ENCODE data around the gene KIAA0232.

The KIAA0232 gene

GRCh38 chr4:6782147-6782845 is at the start of gene KIAA0232:
Gene KIAA0232, plus strand, starts transcription at chr4:6782727. Its CDS starts 41,727 bp downstream, at chr4:6824454.
- peak; percentile 99 for DNase-seq

- no peak for DNase-seq
Observed at GRCh38 chr4:6733358-6734164, 49.0 kb upstream of the KIAA0232 start.

GRCh38 chr4:6734165-6734786 is 48.3 kb upstream of the KIAA0232 start:
- no peak for DNase-seq

GRCh38 chr4:6739920-6740319 is 42.6 kb upstream of the KIAA0232 start:
- no peak for DNase-seq

GRCh38 chr4:6740347-6740746 is 42.2 kb upstream of the KIAA0232 start:
- DNase-seq, result no peak

GRCh38 chr4:6742507-6742906 is 40.0 kb upstream of the KIAA0232 start:
- no peak for DNase-seq

- no peak for DNase-seq
Observed at GRCh38 chr4:6742989-6743388, 39.5 kb upstream of the KIAA0232 start.

- DNase-seq, result peak; percentile 39
Observed at GRCh38 chr4:6746721-6747293, 35.7 kb upstream of the KIAA0232 start.

GRCh38 chr4:6747294-6748051 is 35.1 kb upstream of the KIAA0232 start:
- DNase-seq, result peak; percentile 51

GRCh38 chr4:6748286-6748685 is 34.2 kb upstream of the KIAA0232 start:
- no peak for DNase-seq

- DNase-seq, result peak; percentile 98
Observed at GRCh38 chr4:6749340-6750171, 33.0 kb upstream of the KIAA0232 start.

GRCh38 chr4:6750286-6751221 is 32.0 kb upstream of the KIAA0232 start:
- DNase-seq, result peak; percentile 92

- peak; percentile 96 for DNase-seq
Observed at GRCh38 chr4:6751611-6752485, 30.7 kb upstream of the KIAA0232 start.

- DNase-seq, result no peak
Observed at GRCh38 chr4:6752486-6752829, 30.1 kb upstream of the KIAA0232 start.

GRCh38 chr4:6753103-6753560 is 29.4 kb upstream of the KIAA0232 start:
- no peak for DNase-seq

GRCh38 chr4:6753891-6754290 is 28.6 kb upstream of the KIAA0232 start:
- DNase-seq, result no peak

- no peak for DNase-seq
Observed at GRCh38 chr4:6754481-6755087, 27.9 kb upstream of the KIAA0232 start.

GRCh38 chr4:6755088-6755753 is 27.3 kb upstream of the KIAA0232 start:
- no peak for DNase-seq
